HepG2 (cell line): ENCODE results near the gene ZCCHC10.

ENCODE experiments used
- ARID2 ChIP-seq: sonication (generic); formaldehyde crosslinking; IDR thresholded peaks from 2 replicates; pipeline ENCODE4 v1.8.1; 2022; ENCODE audit warnings: mild to moderate bottlenecking, missing genetic modification reagents, borderline replicate concordance
- POLR2A ChIP-seq, 2 experiments: IDR thresholded peaks; 2 replicates each; pipeline ENCODE4 v1.6.1; 2011; ENCODE audit warnings: low read depth in 2 of 2, low read length in 2 of 2, mild to moderate bottlenecking in 1 of 2, moderate library complexity in 1 of 2; ENCODE audit not compliant: insufficient read depth in 1 of 2
- RAD21 ChIP-seq: fragments of 450-650 bp; formaldehyde crosslinking; IDR thresholded peaks from 2 replicates; pipeline ENCODE4 v1.5.0; 2020; ENCODE audit warnings: mild to moderate bottlenecking
- RBAK ChIP-seq: sonication (generic); formaldehyde crosslinking; IDR thresholded peaks from 2 replicates; pipeline ENCODE4 v1.5.1; 2020; ENCODE audit warnings: mild to moderate bottlenecking, missing genetic modification reagents
- SAP130 ChIP-seq: IDR thresholded peaks from 2 replicates; pipeline ENCODE4 v1.6.1; 2016; ENCODE audit warnings: low read depth
- SP4 ChIP-seq: sonication (generic); formaldehyde crosslinking; IDR thresholded peaks from 2 replicates; pipeline ENCODE4 v1.8.1; 2023; ENCODE audit warnings: mild to moderate bottlenecking, missing genetic modification reagents
- TAF1 ChIP-seq: sonication (generic); formaldehyde crosslinking; IDR thresholded peaks from 2 replicates; pipeline ENCODE4 v1.4.0; 2020; ENCODE audit warnings: missing genetic modification reagents
- ZBTB38 ChIP-seq: sonication (generic); formaldehyde crosslinking; IDR thresholded peaks from 2 replicates; pipeline ENCODE4 v1.5.1; 2020; ENCODE audit warnings: mild to moderate bottlenecking, missing genetic modification reagents
- TF ChIP-seq, protein P1 (sequence below): sonication (generic); formaldehyde crosslinking; IDR thresholded peaks from 2 replicates; pipeline ENCODE4 v1.5.0; 2020; ENCODE audit warnings: mild to moderate bottlenecking, missing genetic modification reagents, moderate library complexity

DNA sequence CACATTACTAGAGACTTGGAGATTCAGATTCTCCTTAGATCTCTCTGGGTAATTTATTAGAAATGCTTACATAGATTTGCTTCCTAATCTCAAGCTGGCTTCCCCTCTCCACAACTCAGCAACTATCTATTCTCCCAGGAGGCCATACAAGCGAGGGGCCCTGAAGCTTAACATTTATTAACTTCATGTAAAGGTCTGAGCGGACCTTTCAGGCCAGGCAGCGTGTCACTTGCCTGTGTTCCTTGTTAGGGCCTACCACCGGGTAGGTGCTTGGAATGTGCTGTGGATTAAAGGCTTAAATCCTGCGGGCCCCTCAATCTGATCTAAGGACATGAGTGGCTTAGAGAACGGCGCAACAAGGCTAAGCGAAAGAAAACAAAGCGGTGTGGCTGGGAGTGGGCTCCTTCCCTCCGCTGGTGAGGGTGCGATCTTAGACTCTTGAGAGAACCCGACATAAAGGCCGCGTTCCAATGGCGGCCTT is 24.8 kb upstream of the ZCCHC10 start:
- no peak for TF ChIP-seq SP4 (CRISPR knock-in tag)
- TF ChIP-seq SAP130 (CRISPR knock-in tag) = no peak
- no peak for TF ChIP-seq ZBTB38 (CRISPR knock-in tag)
- TF ChIP-seq, protein P1, sequence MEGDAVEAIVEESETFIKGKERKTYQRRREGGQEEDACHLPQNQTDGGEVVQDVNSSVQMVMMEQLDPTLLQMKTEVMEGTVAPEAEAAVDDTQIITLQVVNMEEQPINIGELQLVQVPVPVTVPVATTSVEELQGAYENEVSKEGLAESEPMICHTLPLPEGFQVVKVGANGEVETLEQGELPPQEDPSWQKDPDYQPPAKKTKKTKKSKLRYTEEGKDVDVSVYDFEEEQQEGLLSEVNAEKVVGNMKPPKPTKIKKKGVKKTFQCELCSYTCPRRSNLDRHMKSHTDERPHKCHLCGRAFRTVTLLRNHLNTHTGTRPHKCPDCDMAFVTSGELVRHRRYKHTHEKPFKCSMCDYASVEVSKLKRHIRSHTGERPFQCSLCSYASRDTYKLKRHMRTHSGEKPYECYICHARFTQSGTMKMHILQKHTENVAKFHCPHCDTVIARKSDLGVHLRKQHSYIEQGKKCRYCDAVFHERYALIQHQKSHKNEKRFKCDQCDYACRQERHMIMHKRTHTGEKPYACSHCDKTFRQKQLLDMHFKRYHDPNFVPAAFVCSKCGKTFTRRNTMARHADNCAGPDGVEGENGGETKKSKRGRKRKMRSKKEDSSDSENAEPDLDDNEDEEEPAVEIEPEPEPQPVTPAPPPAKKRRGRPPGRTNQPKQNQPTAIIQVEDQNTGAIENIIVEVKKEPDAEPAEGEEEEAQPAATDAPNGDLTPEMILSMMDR (CRISPR knock-in tag) = no peak
- no peak for TF ChIP-seq POLR2A (IDR thresholded peaks at IDR 0.05; ENCODE audit: insufficient read depth in 1 of 2, low read depth in 2 of 2, low read length in 2 of 2)
- no peak for TF ChIP-seq TAF1 (CRISPR knock-in tag)
- TF ChIP-seq RAD21 (CRISPR knock-in tag) = no peak
- no peak for TF ChIP-seq ARID2 (CRISPR knock-in tag)
- TF ChIP-seq RBAK (CRISPR knock-in tag) = no peak
